ENCODE measurements around the gene CHMP5. TPM values are rescaled to one million over a fixed set of nuclear protein-coding genes. Genes with fewer than 3 reads are reported as not detected.

The CHMP5 gene
- total RNA-seq, 3 donors from 2014 or later (not counting 1 experiment from before 2014, with no cell fraction given): 21.3 to 24.5 (median 24.0) TPM

GRCh38 chr9:33307067-33307466 lies 42.2 kb downstream of the CHMP5 start:
- H3K27me3 Mint-ChIP-seq (ENCODE audit: low read depth in 2 of 2): no peaks in the 10 kb centered on the region
- H3K9me3 Mint-ChIP-seq: no peaks in the 10 kb centered on the region
- H3K36me3 ChIP-seq (ENCODE audit: control insufficient read depth, insufficient read depth, low read length): peaks cover 90% of the 10 kb centered on the region
- no peak overlapping the region for H3K27ac ChIP-seq (ENCODE audit: low read length)
- ATAC-seq (no peak), DNase-seq (no peak)
- no peak overlapping the region for H3K27ac Mint-ChIP-seq
- intact Hi-C loops (cut with micrococcal nuclease): no loop called here
- no peaks in the 10 kb centered on the region for H3K4me1 ChIP-seq (ENCODE audit: control insufficient read depth, insufficient read depth, low read length)
- H3K4me3 Mint-ChIP-seq: no peak overlapping the region
- TF ChIP-seq CTCF (IDR thresholded peaks at IDR 0.05): no peak
- H3K4me1 Mint-ChIP-seq: peaks cover 0 to 6% of the 10 kb centered on the region in 2 donors
- no peak overlapping the region for H3K4me3 ChIP-seq (ENCODE audit: low read length)
- no peaks in the 10 kb centered on the region for H3K27me3 ChIP-seq (ENCODE audit: control insufficient read depth, insufficient read depth, low read length)
- 92% methylated on average over 1 of the region's 1 CpG for WGBS (ENCODE audit: insufficient coverage)
- peaks cover 10% of the 10 kb centered on the region for H3K36me3 Mint-ChIP-seq
- no peaks in the 10 kb centered on the region for H3K9me3 ChIP-seq (ENCODE audit: control insufficient read depth, insufficient read depth, low read length)

GRCh38 chr9:33309903-33310302 lies 45.1 kb downstream of the CHMP5 start:
- no peak overlapping the region for H3K4me3 ChIP-seq (ENCODE audit: low read length)
- Mint-ChIP-seq H3K27me3 (ENCODE audit: low read depth in 2 of 2) (no peaks in the 10 kb centered on the region), H3K9me3 (no peaks in the 10 kb centered on the region), H3K4me1 (peaks cover 0 to 6% of the 10 kb centered on the region in 2 donors), H3K27ac (no peak overlapping the region), H3K36me3 (peaks cover 20% of the 10 kb centered on the region), H3K4me3 (no peak overlapping the region)
- H3K4me1 ChIP-seq (ENCODE audit: control insufficient read depth, insufficient read depth, low read length): no peaks in the 10 kb centered on the region
- WGBS (ENCODE audit: insufficient coverage): no CpG with 5 or more reads among the region's 1 CpG
- no peaks in the 10 kb centered on the region for H3K27me3 ChIP-seq (ENCODE audit: control insufficient read depth, insufficient read depth, low read length)
- no peaks in the 10 kb centered on the region for H3K9me3 ChIP-seq (ENCODE audit: control insufficient read depth, insufficient read depth, low read length)
- no peak overlapping the region for H3K27ac ChIP-seq (ENCODE audit: low read length)
- ATAC-seq (no peak), DNase-seq (no peak)
- intact Hi-C loops (cut with micrococcal nuclease): no loop called here
- TF ChIP-seq CTCF (IDR thresholded peaks at IDR 0.05): no peak
- peaks cover 88% of the 10 kb centered on the region for H3K36me3 ChIP-seq (ENCODE audit: control insufficient read depth, insufficient read depth, low read length)

GRCh38 chr9:33310748-33311147 lies 45.9 kb downstream of the CHMP5 start:
- TF ChIP-seq CTCF (IDR thresholded peaks at IDR 0.05): no peak
- Histone ChIP-seq H3K4me3 (ENCODE audit: low read length) (no peak overlapping the region), H3K4me1 (ENCODE audit: control insufficient read depth, insufficient read depth, low read length) (no peaks in the 10 kb centered on the region), H3K27me3 (ENCODE audit: control insufficient read depth, insufficient read depth, low read length) (no peaks in the 10 kb centered on the region), H3K9me3 (ENCODE audit: control insufficient read depth, insufficient read depth, low read length) (no peaks in the 10 kb centered on the region), H3K27ac (ENCODE audit: low read length) (no peak overlapping the region), H3K36me3 (ENCODE audit: control insufficient read depth, insufficient read depth, low read length) (peaks cover 84% of the 10 kb centered on the region)
- ATAC-seq (no peak), DNase-seq (no peak)
- H3K9me3 Mint-ChIP-seq: no peaks in the 10 kb centered on the region
- peaks cover 20% of the 10 kb centered on the region for H3K36me3 Mint-ChIP-seq
- peaks cover 0 to 6% of the 10 kb centered on the region in 2 donors for H3K4me1 Mint-ChIP-seq
- peak overlapping the region in 1 of 2 donors; percentile 44 for H3K27ac Mint-ChIP-seq
- no peak overlapping the region for H3K4me3 Mint-ChIP-seq
- no CpG with 5 or more reads among the region's 2 CpGs for WGBS (ENCODE audit: insufficient coverage)
- intact Hi-C loops (cut with micrococcal nuclease): no loop called here
- H3K27me3 Mint-ChIP-seq (ENCODE audit: low read depth in 2 of 2): no peaks in the 10 kb centered on the region

GRCh38 chr9:33311953-33312352 lies 47.1 kb downstream of the CHMP5 start:
- Mint-ChIP-seq H3K27me3 (ENCODE audit: low read depth in 2 of 2) (no peaks in the 10 kb centered on the region), H3K36me3 (peaks cover 29% of the 10 kb centered on the region), H3K27ac (no peak overlapping the region), H3K9me3 (no peaks in the 10 kb centered on the region), H3K4me1 (peaks cover 0 to 6% of the 10 kb centered on the region in 2 donors), H3K4me3 (no peak overlapping the region)
- intact Hi-C loops (cut with micrococcal nuclease): no loop called here
- no peak overlapping the region for H3K4me3 ChIP-seq (ENCODE audit: low read length)
- H3K27me3 ChIP-seq (ENCODE audit: control insufficient read depth, insufficient read depth, low read length): no peaks in the 10 kb centered on the region
- peaks cover 79% of the 10 kb centered on the region for H3K36me3 ChIP-seq (ENCODE audit: control insufficient read depth, insufficient read depth, low read length)
- 78% methylated on average over 2 of the region's 2 CpGs for WGBS (ENCODE audit: insufficient coverage)
- TF ChIP-seq CTCF (IDR thresholded peaks at IDR 0.05): no peak
- no peak for ATAC-seq
- DNase-seq: no peak
- H3K9me3 ChIP-seq (ENCODE audit: control insufficient read depth, insufficient read depth, low read length): no peaks in the 10 kb centered on the region
- no peaks in the 10 kb centered on the region for H3K4me1 ChIP-seq (ENCODE audit: control insufficient read depth, insufficient read depth, low read length)
- H3K27ac ChIP-seq (ENCODE audit: low read length): no peak overlapping the region
